PFSK-1 (cell line): Measurements from ENCODE around the gene ESRRA.

Experiments used
- FOXP2 ChIP-seq: optimal IDR thresholded peaks from 2 replicates; pipeline ENCODE3; 2011; ENCODE audit warnings: borderline replicate concordance, control low read depth, inconsistent platforms; ENCODE audit not compliant: insufficient read depth; ENCODE audit errors: extremely low read length, extremely low read depth
- POLR2AphosphoS5 ChIP-seq: IDR thresholded peaks from 2 replicates; pipeline ENCODE4 v1.6.1; 2012; ENCODE audit warnings: low read depth, mild to moderate bottlenecking, control low read depth, low read length, moderate library complexity
- SIN3A ChIP-seq: IDR thresholded peaks from 2 replicates; pipeline ENCODE4 v1.6.1; 2012; ENCODE audit warnings: mild to moderate bottlenecking, low read length, moderate library complexity, borderline replicate concordance; ENCODE audit not compliant: insufficient read depth
- TAF1 ChIP-seq: IDR thresholded peaks from 2 replicates; pipeline ENCODE4 v1.6.1; 2012; ENCODE audit warnings: low read length, control low read depth, borderline replicate concordance; ENCODE audit not compliant: insufficient read depth
- TF ChIP-seq, protein P1 (sequence below), 2 experiments: IDR thresholded peaks; 2 replicates each; pipeline versions ENCODE4 v1.6.1 to v1.8.0; 2011 to 2012; ENCODE audit warnings: low read depth in 2 of 2, low read length in 2 of 2, control low read depth in 1 of 2, inconsistent platforms in 1 of 2, mild to moderate bottlenecking in 1 of 2, moderate library complexity in 1 of 2; ENCODE audit not compliant: insufficient read depth in 1 of 2

ESRRA gene

DNA sequence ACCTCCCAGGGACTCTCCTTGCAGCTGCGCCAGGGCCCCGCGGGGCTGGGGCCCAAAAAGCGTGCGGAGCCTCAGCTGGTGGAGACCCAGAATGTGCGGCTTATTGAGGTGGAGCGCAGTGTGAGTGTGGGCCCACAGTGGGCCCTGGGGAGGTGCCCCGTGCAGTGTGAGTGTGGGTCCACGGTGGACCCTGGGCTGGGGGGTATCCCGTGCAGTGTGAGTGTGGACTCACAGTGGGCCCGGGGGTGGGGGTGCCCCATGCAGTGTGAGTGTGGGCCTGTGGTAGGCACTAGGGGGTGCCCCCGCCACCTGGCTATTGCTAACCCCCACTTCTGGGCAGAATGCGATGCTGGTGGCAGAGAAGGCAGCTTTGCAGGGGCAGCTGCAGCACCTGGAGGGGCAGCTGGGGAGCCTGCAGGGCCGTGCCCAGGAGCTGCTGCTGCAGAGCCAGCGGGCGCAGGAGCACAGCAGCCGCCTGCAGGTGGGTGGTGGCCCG lies 45.9 kb downstream of the ESRRA start:
- TF ChIP-seq FOXP2 (no peak), POLR2AphosphoS5 (no peak), SIN3A (no peak), TAF1 (no peak)
- TF ChIP-seq, protein P1, sequence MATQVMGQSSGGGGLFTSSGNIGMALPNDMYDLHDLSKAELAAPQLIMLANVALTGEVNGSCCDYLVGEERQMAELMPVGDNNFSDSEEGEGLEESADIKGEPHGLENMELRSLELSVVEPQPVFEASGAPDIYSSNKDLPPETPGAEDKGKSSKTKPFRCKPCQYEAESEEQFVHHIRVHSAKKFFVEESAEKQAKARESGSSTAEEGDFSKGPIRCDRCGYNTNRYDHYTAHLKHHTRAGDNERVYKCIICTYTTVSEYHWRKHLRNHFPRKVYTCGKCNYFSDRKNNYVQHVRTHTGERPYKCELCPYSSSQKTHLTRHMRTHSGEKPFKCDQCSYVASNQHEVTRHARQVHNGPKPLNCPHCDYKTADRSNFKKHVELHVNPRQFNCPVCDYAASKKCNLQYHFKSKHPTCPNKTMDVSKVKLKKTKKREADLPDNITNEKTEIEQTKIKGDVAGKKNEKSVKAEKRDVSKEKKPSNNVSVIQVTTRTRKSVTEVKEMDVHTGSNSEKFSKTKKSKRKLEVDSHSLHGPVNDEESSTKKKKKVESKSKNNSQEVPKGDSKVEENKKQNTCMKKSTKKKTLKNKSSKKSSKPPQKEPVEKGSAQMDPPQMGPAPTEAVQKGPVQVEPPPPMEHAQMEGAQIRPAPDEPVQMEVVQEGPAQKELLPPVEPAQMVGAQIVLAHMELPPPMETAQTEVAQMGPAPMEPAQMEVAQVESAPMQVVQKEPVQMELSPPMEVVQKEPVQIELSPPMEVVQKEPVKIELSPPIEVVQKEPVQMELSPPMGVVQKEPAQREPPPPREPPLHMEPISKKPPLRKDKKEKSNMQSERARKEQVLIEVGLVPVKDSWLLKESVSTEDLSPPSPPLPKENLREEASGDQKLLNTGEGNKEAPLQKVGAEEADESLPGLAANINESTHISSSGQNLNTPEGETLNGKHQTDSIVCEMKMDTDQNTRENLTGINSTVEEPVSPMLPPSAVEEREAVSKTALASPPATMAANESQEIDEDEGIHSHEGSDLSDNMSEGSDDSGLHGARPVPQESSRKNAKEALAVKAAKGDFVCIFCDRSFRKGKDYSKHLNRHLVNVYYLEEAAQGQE (IDR thresholded peaks at IDR 0.05; ENCODE audit: insufficient read depth in 1 of 2, low read depth in 2 of 2, low read length in 2 of 2) = no peak

DNA sequence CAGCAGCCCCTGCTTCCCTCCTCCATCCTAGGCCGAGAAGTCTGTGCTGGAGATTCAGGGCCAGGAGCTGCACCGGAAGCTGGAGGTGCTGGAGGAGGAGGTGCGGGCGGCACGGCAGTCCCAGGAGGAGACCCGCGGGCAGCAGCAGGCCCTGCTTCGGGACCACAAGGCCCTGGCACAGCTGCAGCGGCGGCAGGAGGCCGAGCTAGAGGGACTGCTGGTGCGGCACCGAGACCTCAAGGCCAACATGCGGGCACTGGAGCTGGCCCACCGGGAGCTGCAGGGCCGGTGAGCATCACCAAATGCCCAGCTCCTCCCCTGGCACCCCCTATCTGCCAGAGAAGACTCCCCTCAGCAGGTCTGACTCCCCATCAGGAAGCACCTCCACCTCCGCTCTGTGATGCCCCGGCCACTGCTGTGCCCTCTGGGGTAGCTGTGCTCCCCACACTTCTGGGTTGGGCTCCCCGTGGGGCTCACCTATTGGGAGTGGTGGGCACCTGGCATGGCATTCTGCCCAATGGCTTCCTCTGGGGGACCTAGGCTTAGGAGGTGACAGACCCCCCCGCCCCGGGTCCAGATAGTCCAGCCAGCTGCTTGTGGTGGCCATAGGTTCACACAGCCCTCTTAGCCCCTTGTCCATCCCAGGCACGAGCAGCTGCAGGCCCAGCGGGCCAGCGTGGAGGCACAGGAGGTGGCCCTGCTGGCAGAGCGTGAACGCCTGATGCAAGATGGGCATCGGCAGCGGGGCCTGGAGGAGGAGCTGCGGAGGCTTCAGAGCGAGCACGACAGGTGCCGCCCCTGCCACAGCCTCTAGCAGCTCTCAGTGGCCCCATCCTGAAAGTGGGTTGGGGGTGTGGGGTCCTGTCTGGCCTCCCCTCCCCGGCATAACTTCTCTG lies 47.0 kb downstream of the ESRRA start:
- TF ChIP-seq SIN3A (no peak), FOXP2 (no peak), TAF1 (no peak), POLR2AphosphoS5 (no peak)
- TF ChIP-seq, protein P1 (IDR thresholded peaks at IDR 0.05; ENCODE audit: insufficient read depth in 1 of 2, low read depth in 2 of 2, low read length in 2 of 2) = no peak

GRCh38 chr11:64352995-64353714 lies 47.8 kb downstream of the ESRRA start:
- no peak for TF ChIP-seq TAF1
- TF ChIP-seq, protein P1 (IDR thresholded peaks at IDR 0.05; ENCODE audit: insufficient read depth in 1 of 2, low read depth in 2 of 2, low read length in 2 of 2) = no peak
- TF ChIP-seq FOXP2 = no peak
- TF ChIP-seq SIN3A = no peak
- TF ChIP-seq POLR2AphosphoS5 = no peak

GRCh38 chr11:64353715-64354506 lies 48.6 kb downstream of the ESRRA start:
- TF ChIP-seq FOXP2 = no peak
- TF ChIP-seq, protein P1 (IDR thresholded peaks at IDR 0.05; ENCODE audit: insufficient read depth in 1 of 2, low read depth in 2 of 2, low read length in 2 of 2) = no peak
- TF ChIP-seq POLR2AphosphoS5 = no peak
- no peak for TF ChIP-seq SIN3A
- TF ChIP-seq TAF1 = no peak
